H1 (cell line): ENCODE data around the gene APBA3. TPM values are rescaled to one million over a fixed set of nuclear protein-coding genes. Genes with fewer than 3 reads are reported as not detected.
A peak's percentile ranks its signal among the peaks of the same experiment; 100 is the strongest.

Experiments used
- CBX5 ChIP-seq: fragments of 300-800, 300-1000 bp; sonication (generic); IDR thresholded peaks from 2 replicates; pipeline ENCODE4 v1.7.1; 2016; ENCODE audit warnings: antibody characterized with exemption, low read length, low read depth
- NRF1 ChIP-seq: IDR thresholded peaks from 2 replicates; pipeline ENCODE4 v1.6.1; 2011; ENCODE audit warnings: mild to moderate bottlenecking, low read depth, low read length, improper control_type of control experiment
- SP1 ChIP-seq: IDR thresholded peaks from 2 replicates; pipeline ENCODE4 v1.6.1; 2011; ENCODE audit warnings: low read depth, low read length
- TAF1 ChIP-seq: IDR thresholded peaks from 2 replicates; pipeline ENCODE4 v1.6.1; 2011; ENCODE audit warnings: mild to moderate bottlenecking, low read depth, low read length
- TEAD4 ChIP-seq: IDR thresholded peaks from 2 replicates; pipeline ENCODE4 v1.6.1; 2012; ENCODE audit warnings: low read depth, low read length, inconsistent platforms, mixed read lengths
- polyA plus RNA-seq, 7 experiments: library from polyadenylated mRNA; depleted of rRNA in 3 of 7; stranded (reverse) in 5 of 7; unstranded in 2 of 7; fragments of >200 nt in 5 of 7; fragments of 200-250 nt in 2 of 7; gene quantifications; 1 replicate in 5 of 7; 2 replicates in 1 of 7; 4 replicates in 1 of 7; pipeline versions ENCODE4 v1.2.1 to v1.2.3, GENCODE V29; 2011 to 2013; ENCODE audit warnings: missing spikeins in 2 of 7, mixed read lengths in 2 of 7
- total RNA-seq: library from RNA; stranded (reverse); fragmentation: NEBNext Ultra II Directional; extraction: Animal tissue kit (Norgen Biotek cat#: 25700); gene quantifications from 2 replicates; pipeline ENCODE4 v1.2.1, GENCODE V29; 2021
- TF ChIP-seq, protein P1 (sequence below): IDR thresholded peaks from 2 replicates; pipeline ENCODE4 v1.6.1; 2012; ENCODE audit warnings: inconsistent platforms

APBA3 gene
- total and polyA plus RNA-seq, 2 of the 8 experiments (the other 6 are each of a cell fraction or from before 2014, with no cell fraction given) = 21.4 to 36.9 TPM

DNA sequence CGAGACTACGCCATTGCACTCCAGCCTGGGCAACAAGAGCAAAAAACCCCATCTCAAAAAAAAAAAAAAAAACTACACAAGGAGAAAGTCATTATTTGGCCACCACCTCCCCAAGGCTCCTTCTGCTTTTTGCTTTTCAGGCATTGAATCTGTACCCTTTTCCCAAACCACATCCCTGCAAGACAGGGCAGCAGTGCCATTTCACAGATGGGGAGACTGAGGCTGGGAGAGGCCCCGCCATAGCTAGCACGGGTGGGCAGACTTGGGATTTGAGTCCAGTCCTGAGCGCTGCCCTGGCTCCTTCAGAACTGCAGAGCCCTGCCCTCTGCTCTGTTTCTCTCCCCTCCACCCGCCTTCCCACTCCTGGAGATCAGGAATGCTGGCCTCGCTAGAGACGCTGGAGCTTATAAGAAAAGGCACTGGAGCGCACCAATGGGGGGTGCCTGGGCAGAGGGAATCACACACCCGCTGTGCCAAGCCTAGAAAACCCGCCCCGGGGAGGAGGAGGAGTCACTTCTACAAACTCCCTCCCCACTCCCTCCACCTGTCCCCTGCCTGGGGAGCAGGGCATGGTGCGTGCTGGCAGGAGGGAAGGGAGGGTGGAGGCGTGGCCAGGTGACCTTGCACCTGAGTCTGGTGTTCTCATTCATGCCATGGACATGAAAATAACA, 35.7 kb downstream of the APBA3 start (continued):
- no peak for TF ChIP-seq CBX5
- peak; percentile 83 for TF ChIP-seq SP1
- TF ChIP-seq TAF1 = 0 out of 2 replicates have a peak, but pooled peaks have one; percentile 26
- no peak for TF ChIP-seq NRF1
- TF ChIP-seq, protein P1, sequence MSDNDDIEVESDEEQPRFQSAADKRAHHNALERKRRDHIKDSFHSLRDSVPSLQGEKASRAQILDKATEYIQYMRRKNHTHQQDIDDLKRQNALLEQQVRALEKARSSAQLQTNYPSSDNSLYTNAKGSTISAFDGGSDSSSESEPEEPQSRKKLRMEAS = peak; percentile 61; the same call in 1 of the 2 replicates
- TF ChIP-seq TEAD4 = peak; percentile 70
